Activated effector memory CD4-positive, alpha-beta T cell treated with Interleukin-2 at 50 U/mL for 16 hours (primary cell): ENCODE results near the gene CDK19.
"Not testable (repeated sequence)": the region's sequence is repeated elsewhere in the genome, so short reads cannot be mapped to it uniquely, and the experiment has no call there.

ENCODE experiments used
- DNase-seq: peaks from one replicate; pipeline ENCODE4 v3.0.0-alpha.2; 2020

The CDK19 gene

GRCh38 chr6:110815411-110816409 is at the start of gene CDK19:
Gene CDK19 (minus strand): TSS chr6:110815469. CDS start chr6:110815136, 333 bp downstream.
- peak; percentile 98 for DNase-seq

DNA sequence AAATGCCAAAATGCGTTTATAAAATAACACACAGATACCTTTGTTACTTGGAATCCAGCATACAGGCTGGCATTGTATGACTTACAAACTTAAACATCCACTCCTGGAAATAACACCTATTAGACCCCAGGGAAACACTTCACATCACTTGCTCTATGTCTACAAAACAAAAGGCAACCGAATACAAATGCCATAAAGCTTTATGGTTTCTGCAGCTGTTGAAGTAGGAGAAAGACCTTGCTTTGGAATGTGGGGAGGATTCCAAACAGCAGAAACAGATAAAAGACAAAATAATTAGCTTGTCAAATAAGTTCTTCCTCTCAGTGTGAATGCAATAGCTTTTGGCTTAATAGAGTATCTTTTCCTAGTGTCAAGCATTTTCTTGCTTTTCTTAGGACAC is 49.6 kb upstream of the CDK19 start:
- no peak for DNase-seq

- DNase-seq = no peak
Measured at GRCh38 chr6:110859335-110859792, 44.1 kb upstream of the CDK19 start.

- no peak for DNase-seq
Measured at GRCh38 chr6:110858562-110859214, 43.4 kb upstream of the CDK19 start.

DNA sequence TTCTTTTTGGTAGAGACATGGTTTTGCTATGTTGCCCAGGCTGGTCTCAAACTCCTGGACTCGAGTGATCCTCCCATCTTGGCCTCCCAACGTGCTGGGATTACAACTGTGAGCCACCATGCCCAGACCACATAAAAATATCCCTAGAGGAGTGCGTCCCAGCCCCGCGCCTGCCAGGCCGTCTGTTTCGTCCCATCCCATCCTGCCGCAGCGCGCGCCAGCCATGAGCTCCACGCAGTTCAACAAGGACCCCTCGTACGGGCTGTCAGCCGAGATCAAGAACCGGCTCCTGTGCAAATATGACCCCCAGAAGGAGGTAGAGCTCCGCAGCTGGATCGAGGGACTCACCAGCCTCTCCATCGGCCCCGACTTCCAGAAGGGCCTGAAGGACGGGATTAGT is 42.7 kb upstream of the CDK19 start:
- no peak for DNase-seq

DNA sequence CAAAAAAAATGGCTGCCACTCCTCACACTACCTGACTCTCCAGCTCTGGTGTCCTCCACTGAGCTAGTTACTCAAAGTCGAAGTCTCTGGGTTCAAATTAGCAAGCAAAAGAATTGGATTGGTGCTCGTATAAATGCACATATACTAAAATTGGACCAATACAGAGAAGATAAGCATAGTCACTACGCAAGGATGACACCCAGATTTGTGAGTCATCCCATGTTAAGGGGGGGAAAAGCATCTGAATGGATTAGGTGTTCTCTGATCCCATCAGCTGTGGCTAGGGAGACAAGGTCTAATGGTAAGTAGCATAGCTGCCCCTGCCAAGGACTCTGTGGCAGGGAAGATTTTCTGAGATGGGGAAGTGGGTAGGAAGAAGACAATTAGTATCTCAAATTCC is 41.0 kb upstream of the CDK19 start:
- no peak for DNase-seq

DNA sequence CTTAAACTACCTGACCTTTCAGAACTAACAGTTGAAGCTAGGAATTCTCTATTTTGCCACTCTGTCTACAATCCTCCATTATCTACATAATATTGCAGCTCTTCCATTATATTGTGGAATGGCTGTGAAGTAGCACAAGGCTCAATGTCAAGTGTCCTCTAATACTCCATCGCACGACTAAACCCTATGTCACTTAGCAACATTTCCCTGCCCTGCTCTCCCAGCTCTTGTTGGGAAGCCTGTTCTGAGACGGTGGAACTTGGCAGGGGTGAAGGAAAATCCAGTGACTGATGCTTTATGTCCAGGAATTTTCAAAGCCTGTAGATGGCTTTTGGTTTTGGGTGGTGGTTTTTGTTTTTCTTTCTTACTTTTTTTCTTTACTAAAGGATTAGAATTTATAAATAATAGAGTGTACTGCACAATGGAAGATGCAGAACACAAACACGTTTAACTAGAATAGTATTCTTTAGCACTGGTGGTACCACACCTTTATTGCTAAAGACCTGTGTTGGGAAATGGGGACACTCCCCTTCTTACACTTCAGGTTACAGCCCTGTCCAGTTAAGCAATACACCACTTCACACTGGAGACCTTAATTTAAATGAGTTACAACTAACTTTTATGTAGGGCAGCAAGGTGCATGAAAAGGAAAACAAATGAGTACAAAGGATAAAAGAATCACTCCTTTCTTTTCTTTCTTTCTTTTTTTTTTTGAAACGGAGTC is 38.6 kb upstream of the CDK19 start:
- no peak for DNase-seq

- no peak for DNase-seq
Measured at GRCh38 chr6:110852773-110853172, 37.5 kb upstream of the CDK19 start.

- DNase-seq = no peak
Measured at GRCh38 chr6:110849781-110850180, 34.5 kb upstream of the CDK19 start.

DNA sequence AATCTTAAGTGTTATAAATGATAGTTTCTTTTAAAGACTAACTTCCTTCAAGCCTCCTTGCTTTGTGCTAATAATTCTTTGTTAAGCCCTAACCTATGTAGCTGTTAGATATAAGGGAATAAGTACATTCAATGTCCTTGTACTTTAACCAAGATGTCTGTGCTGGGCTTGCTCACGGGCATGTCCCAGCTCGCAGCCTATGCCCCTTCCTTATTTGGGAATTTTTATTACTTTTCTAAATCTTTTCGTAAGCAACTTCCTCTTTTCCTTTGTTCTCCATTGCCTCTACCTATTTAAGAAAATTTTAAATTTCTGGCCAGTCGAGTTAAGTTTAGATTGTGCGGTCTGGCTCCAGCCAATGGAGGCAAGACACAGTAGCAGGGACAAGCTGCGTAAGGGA is 26.0 kb upstream of the CDK19 start:
- DNase-seq = no peak

- DNase-seq = not testable (repeated sequence)
Measured at GRCh38 chr6:110835751-110836150, 20.5 kb upstream of the CDK19 start.

- DNase-seq = no peak
Measured at GRCh38 chr6:110833831-110834230, 18.6 kb upstream of the CDK19 start.

GRCh38 chr6:110831405-110831804 is 16.1 kb upstream of the CDK19 start:
- no peak for DNase-seq

- DNase-seq = no peak
Measured at GRCh38 chr6:110828396-110828795, 13.1 kb upstream of the CDK19 start.

- DNase-seq = no peak
Measured at GRCh38 chr6:110826236-110827129, 11.2 kb upstream of the CDK19 start.

DNA sequence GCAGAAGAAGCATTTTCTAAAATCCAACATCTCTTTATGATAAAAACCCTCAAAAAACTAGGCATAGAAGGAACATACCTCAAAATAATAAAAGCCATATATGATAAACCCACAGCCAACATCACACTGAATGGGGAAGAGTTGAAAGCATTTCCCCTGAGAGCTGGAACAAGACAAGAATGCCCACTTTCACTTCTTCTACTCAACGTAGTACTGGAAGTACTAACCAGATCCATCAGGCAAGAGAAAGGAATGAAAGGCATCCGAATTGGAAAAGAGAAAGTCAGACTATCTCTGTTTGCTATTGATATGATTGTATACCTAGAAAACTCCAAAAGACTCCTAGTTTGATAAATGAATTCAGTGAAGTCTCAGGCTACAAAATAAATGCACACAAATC is 7.9 kb upstream of the CDK19 start:
- DNase-seq = no peak

DNA sequence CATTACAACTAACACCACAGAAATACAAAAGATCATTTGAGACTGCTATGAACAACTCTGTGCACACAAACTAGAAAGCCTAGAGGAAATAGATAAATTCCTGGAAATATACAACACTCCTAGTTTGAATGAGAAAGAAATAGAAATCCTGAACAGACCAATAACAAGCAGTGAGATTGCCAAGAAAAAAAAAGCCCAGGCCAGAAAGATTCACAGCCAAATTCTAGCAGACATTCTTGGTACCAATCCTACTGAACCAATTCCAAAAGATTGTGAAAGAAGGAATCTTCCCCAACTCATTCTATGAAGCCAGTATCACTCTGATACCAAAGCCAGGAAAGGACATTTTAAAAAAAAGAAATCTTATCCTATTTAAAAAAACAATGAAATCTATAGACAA is 7.0 kb upstream of the CDK19 start:
- no peak for DNase-seq

DNA sequence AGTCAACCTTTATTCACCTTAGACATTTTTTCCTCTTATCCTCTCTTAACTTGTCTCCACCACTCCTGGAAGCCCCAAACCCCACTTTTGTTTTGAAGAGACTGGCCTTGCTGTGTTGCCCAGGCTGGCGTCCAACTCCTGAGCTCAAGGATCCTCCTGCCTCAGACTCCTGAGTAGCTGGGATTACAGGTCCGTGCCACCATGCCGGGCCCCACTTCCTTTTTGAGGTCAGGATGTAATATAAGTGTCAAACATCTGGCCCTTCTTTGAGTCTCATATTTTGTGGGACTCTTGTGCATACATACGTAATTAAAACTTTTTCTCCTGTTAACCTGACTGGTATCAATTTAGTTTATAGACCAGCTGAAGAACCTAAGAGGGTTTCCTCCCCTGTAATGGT is 1.4 kb upstream of the CDK19 start:
- DNase-seq = no peak

- no peak for DNase-seq
Measured at GRCh38 chr6:110815015-110815410, 256 bp downstream of the CDK19 start.

- DNase-seq = peak; percentile 41
Measured at GRCh38 chr6:110814102-110815014, 911 bp downstream of the CDK19 start.
